SHP77 (cell line): ENCODE results near the gene AP1B1.
"Not testable (repeated sequence)": the region's sequence is repeated elsewhere in the genome, so short reads cannot be mapped to it uniquely, and the experiment has no call there.

Source experiments
- DNase-seq, 2 experiments: peaks; one replicate each; lab custom pipeline; 2025; lab: John Stamatoyannopoulos, UW

AP1B1 gene

DNA sequence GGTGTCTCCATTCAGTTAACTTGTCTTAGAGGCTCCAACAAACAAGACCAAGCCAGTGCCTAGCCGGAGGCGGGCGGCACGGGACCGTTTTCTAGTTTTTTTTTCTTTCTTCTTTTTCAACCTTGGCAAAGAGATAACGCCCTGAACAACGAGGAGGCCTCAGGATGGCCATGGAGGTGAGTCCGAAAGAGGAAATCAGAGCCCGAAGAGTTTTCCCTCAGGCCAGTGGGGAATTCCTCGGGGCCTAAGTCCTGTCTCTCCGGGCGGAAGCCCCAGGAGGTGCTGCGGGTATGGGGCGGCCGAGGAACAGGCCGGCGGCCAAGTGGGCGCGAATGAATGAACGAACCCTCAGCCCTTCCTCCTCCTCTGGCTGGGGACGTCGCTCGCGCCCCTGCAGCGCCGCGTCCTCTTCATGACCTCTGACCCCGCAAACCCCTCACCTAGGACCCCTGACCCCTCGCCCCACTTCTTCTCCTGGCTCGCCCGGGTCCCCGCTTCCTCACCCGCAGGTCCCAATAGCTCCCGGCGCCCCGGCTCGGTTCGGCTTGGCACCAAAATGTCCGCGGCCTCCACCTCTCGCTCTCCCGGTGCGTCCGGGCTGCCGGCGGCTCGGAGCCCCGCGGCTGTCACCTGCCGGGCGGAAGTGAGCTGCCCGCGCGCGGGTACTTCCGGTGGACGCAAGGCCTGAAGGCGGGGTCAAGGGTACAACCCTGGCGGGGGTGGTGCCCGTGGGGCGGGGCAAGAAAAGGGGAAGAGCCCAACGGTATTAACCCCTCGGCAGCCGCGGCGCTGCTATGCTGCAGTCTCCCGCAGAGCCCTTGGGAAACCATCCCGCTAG lies at the start of gene AP1B1:
Gene AP1B1 (minus strand): TSS at position 650 of the 838 bp plus-strand sequence. CDS start 21,327 bp downstream, outside the sequence.
- peak; percentile 96 to 97 for DNase-seq

DNA sequence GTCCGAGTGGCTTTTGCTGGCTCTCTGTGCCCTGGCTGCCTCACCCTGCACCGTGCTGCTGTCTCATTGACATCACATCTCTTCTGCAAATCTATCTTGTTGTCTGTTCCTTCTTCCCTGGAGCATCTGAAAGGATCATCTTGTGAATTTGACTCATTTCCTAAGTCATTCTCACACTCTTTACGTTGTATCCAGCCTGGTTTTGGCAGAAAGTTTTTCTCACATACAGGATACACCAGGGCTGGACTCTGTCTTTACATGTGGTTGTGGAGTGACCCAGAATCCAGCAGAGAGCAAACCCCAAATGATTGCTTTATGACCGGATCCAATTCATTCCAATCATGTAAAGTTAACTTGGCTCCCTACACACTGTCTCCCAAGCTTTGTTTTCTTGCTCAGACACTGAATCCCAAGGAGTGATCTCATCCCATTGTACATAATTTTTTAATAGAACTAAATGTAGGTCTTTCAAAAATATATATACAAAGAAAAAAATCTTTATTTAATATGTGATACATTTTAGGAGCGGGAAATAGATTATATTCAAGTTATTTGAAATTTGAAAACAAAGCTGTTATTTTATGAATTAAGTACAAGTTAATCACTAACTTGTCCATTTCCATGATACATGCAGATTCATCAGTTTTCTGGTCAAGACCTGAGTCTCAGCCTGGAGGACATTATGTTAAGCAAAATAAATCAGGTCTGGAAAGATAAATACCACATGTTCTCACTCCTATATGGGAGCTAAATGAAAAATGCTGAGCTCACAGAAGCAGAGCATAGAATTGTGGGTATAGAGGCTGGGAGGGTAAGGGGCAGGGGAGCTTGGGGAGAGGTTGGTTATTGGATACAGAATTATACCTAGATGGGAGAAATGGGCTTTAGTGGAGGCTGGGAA lies 47.1 kb upstream of the AP1B1 start:
- no peak for DNase-seq

DNA sequence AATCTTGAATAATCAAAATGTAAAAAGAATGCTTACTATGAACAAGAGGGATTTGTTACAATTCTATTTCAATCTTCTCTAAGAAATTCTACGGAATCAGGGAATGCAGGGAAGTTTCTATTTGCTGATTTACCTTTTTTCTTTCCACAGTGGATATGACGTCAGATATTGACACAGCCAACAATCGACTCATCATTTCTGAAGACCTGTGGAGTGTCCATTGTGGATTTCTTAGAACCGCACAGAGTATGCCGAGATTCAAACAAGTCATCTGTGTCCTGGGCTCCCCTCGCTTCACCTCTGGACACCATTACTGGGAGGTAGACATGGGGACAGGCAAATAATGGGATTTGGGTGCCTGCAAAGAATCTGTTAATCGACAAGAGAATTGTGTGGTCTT lies 45.9 kb upstream of the AP1B1 start:
- no peak for DNase-seq

DNA sequence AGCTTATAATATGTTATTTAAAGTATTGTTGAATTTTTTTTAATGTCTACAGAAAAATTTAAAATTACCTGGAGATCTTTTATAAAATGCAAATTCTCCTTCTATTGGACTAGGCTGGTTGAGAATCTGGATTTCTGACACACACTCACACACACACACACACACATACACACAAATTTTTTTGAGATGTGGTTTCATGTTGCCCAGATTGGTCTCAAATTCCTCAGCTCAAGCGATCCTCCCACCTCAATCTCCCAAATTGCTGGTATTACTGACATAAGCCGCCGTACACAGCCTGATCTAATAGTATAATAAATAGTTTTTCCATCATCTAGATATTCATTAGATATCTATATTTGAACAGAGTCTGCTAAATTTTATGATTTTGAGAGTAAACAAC lies 45.5 kb upstream of the AP1B1 start:
- no peak for DNase-seq

DNA sequence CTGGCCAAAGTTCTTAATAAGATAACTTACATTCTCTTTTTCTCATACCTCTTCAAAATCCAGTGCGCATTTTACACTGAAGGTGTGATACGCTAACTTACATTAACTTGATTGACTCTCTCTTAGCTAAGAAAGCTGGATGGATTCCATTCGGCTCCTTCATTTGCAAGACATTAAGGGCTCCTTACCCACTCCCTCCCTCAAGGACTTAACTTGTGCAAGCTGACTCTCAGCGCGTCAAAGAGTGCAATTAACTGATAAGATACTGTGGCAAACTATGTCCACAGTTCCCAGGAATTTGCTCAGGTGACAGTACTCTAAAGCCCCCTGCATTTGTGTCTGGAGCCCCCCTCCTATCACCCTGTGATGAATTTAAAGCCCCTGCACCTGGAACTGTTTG lies 43.6 kb upstream of the AP1B1 start:
- no peak for DNase-seq

DNA sequence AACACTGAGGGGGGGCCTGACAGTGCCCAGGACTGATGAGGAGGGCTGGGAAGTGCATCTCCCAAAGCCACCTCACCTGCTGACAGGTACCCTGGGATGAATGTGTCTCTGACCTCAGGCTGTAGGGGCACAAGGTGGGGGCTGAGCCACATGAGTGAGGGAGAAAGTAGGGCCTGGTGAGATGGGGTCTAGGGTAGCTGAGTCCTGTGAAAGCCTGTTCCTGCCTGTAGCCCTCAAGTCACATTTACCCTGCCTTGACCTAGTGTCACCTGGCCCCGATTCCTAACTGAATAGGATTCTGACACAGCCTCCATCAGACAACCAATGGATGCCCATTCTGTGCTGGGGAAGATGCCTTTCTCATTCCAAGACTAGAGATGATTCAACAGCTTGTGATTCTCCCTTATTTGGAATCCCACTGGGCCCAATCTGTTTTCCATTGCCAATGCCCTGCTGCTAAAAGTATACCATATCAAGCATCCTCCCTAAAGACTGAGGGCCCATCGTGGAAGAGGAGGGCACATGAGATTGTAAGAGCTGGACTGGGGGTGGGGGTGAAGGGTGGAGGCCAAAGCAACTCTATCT lies 38.9 kb upstream of the AP1B1 start:
- DNase-seq: no peak

DNA sequence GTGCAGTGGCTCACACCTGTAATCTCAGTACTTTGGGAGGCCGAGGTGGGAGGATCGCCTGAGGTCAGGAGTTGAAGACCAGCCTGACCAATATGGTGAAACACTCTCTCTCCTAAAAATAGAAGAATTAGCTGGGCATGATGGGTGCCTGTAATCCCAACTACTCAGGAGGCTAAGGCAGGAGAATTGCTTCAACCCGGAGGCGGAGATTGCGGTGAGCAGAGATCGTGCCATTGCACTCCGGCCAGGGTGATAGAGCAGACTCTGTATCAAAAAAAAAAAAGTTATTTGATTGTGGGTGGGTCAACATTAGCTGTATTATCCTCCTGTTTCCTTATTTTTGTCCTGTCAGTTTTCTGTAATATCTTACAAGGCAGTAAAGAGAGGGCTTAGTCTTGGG lies 38.1 kb upstream of the AP1B1 start:
- no peak for DNase-seq

DNA sequence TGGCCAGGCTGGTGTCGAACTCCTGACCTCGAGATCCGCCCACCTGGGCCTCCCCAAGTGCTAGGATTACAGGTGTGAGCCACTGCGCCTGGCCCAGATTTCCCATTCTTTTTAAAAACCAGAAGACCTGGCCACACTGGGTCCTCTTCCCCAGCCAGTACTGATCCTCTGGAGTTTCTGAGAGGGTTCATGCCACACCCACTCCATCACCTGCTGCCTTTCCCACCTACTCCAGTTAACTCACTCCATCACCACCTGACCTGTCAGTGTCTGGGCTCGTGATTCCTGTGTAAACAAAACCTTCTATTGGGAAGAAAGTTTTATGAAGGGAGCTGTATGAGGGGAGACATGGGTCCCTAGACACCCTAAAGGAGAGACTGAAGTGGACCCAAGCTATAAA lies 30.3 kb upstream of the AP1B1 start:
- DNase-seq: not testable (repeated sequence)

DNA sequence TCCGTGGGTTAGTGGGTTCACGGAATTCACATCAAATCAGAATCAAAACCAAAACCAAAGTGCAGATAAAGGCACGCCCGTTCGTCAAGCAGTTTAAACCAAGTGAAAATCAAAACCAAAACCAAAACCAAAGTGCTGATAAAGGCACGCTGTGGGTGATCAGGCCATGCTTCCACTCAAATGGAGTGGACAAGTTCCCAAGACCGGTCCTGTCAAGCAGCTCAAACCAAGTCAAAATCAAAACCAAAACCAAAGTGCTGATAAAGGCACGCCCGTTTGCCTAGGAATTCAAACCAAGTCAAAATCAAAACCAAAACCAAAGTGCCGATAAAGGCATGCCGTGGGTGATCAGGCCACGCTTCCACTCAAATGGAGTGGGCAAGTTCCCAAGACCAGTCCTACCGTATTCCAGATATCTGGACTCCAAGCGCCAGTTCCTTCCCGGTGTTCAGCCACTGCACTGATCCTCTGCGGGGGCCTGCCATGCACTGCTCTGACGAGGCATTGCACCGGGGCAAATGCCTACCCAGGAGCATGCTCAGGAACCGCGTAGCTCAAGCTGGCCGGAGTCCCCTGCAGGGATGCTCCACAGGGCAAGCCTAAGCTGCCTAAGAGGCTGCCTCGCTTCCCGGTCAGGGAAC lies 26.7 kb upstream of the AP1B1 start:
- DNase-seq: not testable (repeated sequence)

DNA sequence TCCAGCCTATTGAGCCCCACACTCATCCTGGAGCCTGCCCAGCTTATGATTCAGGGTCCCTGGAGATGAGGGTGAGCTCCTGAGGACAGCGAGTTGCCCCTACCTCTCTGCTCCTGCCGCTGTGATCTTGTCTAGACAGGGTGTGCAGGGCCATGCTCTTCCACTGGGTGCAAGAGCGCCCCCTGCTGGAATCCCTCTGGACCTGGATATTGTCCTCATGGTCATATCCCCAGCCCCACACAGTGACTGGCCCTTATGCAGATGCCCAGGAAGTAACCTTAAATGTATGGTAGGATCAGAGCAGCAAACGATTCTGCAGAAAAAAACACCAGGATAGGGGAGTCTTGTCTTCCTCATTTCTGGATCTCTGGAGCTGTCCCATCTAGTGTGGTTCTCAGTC lies 24.4 kb upstream of the AP1B1 start:
- peak in 1 of 2 experiments; percentile 32 for DNase-seq

DNA sequence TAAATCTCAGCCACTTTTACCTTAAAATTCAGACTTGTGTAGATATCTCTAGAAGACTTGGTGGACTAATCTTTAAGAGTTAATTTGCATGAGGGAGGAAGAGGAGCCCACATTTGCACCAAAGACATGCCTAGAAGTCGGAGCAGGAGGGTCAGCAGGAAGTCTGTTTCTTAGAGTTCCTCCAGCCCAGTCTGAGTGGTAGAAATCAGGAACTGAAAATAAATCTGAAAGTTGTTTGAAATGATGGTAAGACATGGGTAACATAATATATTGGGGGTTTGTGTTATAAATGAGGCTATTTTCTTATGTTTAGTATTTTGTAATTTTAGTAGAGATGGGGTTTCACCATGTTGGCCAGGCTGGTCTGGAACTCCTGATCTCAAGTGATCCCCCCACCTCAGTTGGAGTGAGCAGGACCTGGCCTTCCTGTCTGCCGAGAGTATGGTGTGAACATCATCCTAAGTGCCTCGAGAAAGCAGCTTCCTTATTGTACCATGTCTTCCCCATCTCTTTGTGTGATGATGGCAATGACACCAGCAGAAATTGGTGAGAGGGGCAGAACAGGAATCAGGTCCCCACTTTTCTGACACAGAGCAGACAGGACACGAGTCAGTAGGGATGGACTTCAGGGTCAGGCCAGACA lies 23.3 kb upstream of the AP1B1 start:
- not testable (repeated sequence) for DNase-seq

DNA sequence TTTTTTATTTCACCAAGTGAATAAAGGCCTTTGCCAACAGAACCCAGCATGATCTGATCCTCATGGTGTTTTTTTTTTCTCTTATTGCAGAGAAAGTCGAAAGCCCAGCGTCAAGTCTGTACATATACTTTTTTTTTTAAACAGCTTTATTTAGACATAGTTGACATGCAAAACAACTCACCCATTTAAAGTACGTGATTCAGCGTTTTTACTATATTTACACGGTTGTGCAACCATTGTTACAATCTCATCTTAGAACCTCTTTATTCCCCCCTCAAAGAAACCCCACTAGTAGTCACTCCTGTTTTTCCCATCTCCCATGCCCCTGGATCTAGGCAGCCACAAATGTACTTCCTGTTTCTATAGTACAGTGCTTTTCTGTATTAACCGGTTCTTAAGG lies 20.6 kb upstream of the AP1B1 start:
- DNase-seq: no peak

DNA sequence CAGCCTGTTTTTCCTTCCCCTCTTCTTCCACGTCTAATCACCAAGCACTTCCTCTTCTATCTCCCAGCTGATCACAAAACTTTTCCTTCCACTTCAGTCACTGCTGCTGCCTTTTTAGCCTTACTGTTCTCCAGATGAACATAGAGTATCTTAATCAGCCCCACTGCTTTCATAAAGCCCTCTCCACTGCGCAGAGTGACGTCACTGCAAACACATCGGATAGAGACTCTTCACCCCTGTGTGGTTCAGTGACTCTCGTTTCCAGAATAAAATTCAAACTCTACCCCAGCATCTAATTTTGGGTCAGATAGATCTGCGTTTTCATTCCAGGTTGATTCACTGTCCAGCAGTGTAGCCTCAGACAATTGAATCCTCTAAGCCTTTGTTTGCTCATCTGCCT lies 13.2 kb upstream of the AP1B1 start:
- peak in 1 of 2 experiments; percentile 39 for DNase-seq

DNA sequence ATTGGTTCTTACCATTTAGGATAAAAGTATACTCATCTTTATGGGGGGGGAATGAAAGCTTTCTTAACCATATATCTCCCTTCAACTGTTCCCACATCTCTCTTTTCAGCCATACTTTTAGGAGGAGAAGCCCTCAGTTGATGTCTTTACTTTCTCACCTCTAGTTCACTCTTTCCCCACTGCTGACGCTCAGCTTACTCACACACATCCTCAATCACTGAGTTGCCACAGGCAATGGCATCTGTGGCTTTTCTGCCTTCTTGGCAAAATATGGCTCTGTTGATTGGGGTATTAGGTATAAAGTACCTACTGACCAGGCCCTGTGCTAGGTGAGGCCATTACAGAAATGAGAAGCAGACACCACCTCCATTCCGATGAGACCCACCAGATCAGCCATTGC lies 12.2 kb upstream of the AP1B1 start:
- DNase-seq: no peak

DNA sequence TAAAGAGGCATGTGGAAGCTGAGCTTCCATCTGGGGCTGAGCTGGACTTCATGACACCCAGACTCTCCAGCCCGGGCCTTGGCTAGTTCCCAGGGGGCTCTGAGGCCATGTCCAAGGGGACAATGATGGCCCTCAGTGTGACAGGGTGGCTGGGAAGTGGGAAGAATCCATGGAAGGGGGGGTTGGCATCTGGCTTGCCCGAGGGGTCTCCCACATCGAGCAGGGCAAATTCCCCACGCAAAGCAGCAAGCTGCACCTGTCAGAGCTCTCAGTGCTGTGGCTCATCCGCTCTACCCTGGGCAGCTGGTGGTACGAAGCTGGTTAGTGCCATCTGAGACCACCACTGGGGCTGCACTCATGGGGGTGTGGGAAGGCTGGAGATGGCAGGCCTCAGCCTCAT lies 9.4 kb upstream of the AP1B1 start:
- no peak for DNase-seq

DNA sequence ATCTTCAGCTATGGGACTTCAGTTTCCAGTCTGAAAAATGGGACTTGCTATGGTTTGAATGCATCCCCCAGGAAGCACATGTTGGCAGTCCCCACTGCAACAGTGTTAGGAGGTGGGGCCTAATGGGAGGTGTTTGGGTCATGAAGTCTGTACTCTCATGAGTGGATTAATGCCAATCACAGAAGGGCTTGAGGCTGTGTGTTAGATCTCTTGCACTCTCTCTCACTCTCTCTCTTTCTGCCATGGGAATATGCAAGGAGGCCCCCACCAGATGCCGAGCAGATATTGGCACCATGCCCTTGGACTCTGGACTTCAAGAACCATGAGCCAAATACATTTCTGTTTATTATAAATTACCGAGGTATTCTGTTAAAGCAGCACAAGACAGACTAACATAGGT lies 7.8 kb upstream of the AP1B1 start:
- DNase-seq: no peak

DNA sequence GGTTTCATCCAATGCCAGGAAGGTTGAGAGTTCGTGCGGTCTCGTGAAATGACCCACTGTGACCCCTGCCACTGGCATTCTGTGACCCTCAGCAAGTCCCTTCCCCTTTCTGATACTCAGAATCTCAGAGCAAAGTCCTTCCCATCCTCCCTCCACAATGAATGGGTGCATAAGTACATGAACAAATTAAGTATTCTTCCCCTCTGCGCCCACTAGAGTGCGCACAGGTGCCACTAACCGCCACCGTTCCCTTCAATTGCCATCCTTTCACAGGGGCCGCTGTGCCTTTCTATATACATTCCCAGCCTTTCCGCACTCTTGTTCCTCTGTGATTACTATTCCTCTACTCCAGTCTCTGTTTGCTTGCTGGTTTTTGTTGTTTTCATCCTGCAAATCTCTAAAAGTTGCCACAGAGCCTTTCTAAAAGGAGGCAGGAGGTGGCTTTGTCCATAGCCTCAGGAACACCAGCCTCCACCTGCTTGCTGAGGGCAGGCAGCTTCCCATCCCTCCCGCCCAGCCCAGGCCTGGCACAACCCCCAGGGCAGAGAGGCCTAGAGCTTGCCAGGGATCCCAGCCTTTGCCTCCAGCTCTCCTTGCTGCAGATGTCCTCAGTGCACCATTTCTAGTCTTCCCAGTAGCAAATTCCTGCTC lies 6.7 kb upstream of the AP1B1 start:
- DNase-seq: peak; percentile 80

DNA sequence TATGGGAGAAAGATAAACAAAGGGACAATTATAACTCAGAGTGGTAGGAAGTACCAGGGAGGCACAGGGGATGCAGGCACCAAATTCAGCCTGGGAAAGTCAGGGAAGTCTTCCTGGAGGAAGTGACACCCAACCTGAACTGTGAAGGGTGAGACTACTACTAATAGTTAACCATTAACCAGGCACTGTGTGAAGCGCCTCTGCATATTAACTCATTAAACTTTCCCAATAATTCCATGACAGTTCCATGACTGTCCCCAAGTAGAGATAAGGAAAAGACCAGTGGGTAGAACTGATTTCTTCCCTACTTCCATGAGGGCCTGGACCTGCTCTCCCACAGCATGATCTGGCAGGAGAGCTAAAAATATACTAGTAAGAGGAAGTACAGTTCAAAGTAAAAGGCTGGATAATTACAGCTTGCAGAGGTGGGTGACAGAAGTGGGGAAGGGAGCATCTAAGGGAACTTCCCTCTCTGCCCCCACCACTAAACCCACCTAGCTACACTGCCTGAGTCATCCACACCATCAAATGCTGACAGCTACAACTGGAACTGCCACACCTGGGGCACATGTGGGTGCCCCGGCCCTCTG lies 4.7 kb upstream of the AP1B1 start:
- no peak for DNase-seq

DNA sequence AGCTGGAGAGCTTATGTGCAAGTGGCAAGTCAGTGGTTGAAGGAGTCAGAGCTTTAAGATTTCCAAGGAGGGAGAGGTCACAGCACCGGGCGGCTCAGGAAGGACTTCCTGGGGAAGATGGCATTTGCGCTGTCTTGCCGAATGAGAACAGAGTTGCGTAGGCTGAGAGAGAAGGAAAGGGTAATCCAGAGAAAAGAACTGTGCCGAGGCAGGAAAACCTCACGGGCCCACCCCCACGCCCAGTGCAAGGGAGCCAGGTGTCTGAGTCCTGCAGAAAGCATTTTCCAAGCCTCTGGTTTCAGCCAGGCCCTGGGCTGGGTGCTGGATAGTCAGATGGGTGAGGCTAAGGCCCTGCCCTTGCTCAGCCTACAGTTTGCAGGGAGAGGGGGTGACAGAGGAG lies 3.2 kb upstream of the AP1B1 start:
- DNase-seq: no peak

DNA sequence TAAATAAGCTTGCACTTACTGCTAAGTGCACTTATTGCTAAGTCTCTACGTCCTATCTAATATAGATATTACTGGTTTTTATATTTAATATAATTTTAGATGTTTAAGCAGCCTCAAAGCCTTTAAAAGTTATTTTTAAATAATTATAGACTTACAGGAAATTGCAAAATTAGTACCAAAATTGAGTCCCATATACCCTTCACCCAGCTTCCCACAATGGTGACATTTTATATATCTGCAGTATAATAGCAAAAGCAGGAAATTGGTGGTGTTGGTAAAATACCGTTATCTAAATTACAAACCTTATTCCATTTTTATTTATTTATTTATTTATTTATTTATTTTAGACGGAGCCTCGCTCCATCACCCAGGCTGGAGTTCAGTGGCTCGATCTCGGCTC lies 1.9 kb upstream of the AP1B1 start:
- DNase-seq: no peak

DNA sequence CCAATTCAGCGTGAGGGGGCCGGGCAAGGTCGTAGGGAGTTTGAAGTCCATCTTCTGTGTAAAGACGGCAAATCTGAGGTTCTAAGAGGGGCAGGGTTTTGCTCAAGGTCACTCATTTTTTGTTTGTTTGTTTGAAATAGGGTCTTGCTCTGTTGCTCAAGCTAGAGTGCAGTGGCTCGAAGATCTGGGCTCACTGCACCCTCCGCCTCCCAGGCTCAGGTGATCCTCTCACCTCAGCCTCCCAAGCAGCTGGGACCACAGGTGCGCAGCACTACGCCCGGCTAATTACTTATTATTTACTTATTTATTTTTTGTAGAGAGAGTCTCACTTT lies 355 bp upstream of the AP1B1 start:
- DNase-seq: no peak
